Peyer's patch (tissue), 4 donors: ENCODE results near the gene AHCTF1. TPM values are rescaled to one million over a fixed set of nuclear protein-coding genes. Genes with fewer than 3 reads are reported as not detected.

ENCODE experiments used
- DNase-seq, 3 donors: peaks; one replicate each; pipeline ENCODE4 v3.0.0-alpha.2; 2017 to 2019
- H3K27ac ChIP-seq, 4 donors: fragments of 200-600 bp; sonication (generic); one replicate each; pipeline ENCODE4 v1.5.1; 2016 to 2019
- H3K27me3 ChIP-seq, 2 donors: fragments of 200-600 bp; sonication (generic); one replicate each; pipeline ENCODE4 v1.5.1; 2019
- H3K36me3 ChIP-seq, 3 donors: fragments of 200-600 bp; sonication (generic); one replicate each; pipeline ENCODE4 v1.5.1; 2016 to 2019
- H3K4me1 ChIP-seq, 4 donors: fragments of 200-600 bp; sonication (generic); one replicate each; pipeline ENCODE4 v1.5.1; 2016 to 2019
- H3K4me3 ChIP-seq, 4 donors: fragments of 200-600 bp; sonication (generic); 1 replicate in 3 of 4; 2 replicates in 1 of 4; pipeline ENCODE4 v1.5.1; 2016 to 2019; ENCODE audit warnings: mild to moderate bottlenecking in 1 of 4
- H3K9me3 ChIP-seq, 4 donors: fragments of 200-600 bp; sonication (generic); one replicate each; pipeline ENCODE4 v1.5.1; 2016 to 2019; ENCODE audit warnings: mild to moderate bottlenecking in 1 of 4
- CTCF ChIP-seq, 6 experiments: fragments of 450-650 bp in 4 of 6; fragments of 200-600 bp in 2 of 6; sonication (generic) in 1 of 6; IDR thresholded peaks; one replicate each; pipeline ENCODE4 v1.5.1; 2017 to 2019; ENCODE audit warnings: antibody characterized with exemption in 6 of 6, mild to moderate bottlenecking in 3 of 6, moderate library complexity in 1 of 6
- POLR2A ChIP-seq, 2 donors: fragments of 450-650 bp; IDR thresholded peaks; one replicate each; pipeline ENCODE4 v1.5.1; 2017; ENCODE audit warnings: antibody characterized with exemption in 2 of 2, mild to moderate bottlenecking in 2 of 2, moderate library complexity in 2 of 2
- total RNA-seq, 4 donors: library from RNA; depleted of rRNA; stranded (reverse); fragments of >200 nt; gene quantifications; one replicate each; pipeline ENCODE4 v1.1.0, GENCODE V29; 2016

AHCTF1 gene
- total RNA-seq: 10 to 100 TPM; 20.3 to 51.2 (median 29.9) TPM

- Histone ChIP-seq H3K9me3 (no peaks in the 10 kb centered on the region), H3K27ac (peak within 1 kb of the TSS; percentile 96 to 100 (median 98))
These were observed at the start of gene AHCTF1 for GRCh38 chr1:246931549-246932365. TSS of gene AHCTF1 (minus strand) at chr1:246931948. CDS start at chr1:246918370, 13,578 bp downstream.

GRCh38 chr1:246978785-246979184, 47.0 kb upstream of the AHCTF1 start:
- peaks cover 0 to 20% (median 6%) of the 10 kb centered on the region in 4 donors for H3K9me3 ChIP-seq
- no peak for TF ChIP-seq POLR2A (IDR thresholded peaks at IDR 0.05)
- TF ChIP-seq CTCF (IDR thresholded peaks at IDR 0.05): no peak

More at GRCh38 chr1:246931549-246932365, at the start of gene AHCTF1:
- peaks cover 0 to 12% (median 0%) of the 10 kb centered on the region in 3 donors for H3K36me3 ChIP-seq
- H3K4me3 ChIP-seq: peak within 1 kb of the TSS; percentile 69 to 100 (median 98)
- H3K27me3 ChIP-seq: no peaks in the 10 kb centered on the region
- TF ChIP-seq CTCF (IDR thresholded peaks at IDR 0.05) (peak in 2 of 6 experiments; percentile 20 to 27), POLR2A (IDR thresholded peaks at IDR 0.05) (peak; percentile 93 to 97)
- H3K4me1 ChIP-seq: peaks cover 0 to 18% (median 5%) of the 10 kb centered on the region in 4 donors
- peak; percentile 93 to 98 (median 96) for DNase-seq

GRCh38 chr1:246978281-246978680, 46.5 kb upstream of the AHCTF1 start:
- Histone ChIP-seq H3K36me3 (no peaks in the 10 kb centered on the region), H3K27ac (no peak overlapping the region), H3K27me3 (no peaks in the 10 kb centered on the region), H3K9me3 (peaks cover 0 to 15% (median 3%) of the 10 kb centered on the region in 4 donors), H3K4me1 (no peaks in the 10 kb centered on the region), H3K4me3 (no peak overlapping the region)
- no peak for DNase-seq
- TF ChIP-seq POLR2A (IDR thresholded peaks at IDR 0.05): no peak
- TF ChIP-seq CTCF (IDR thresholded peaks at IDR 0.05): no peak

More at GRCh38 chr1:246978785-246979184, 47.0 kb upstream of the AHCTF1 start:
- no peak overlapping the region for H3K4me3 ChIP-seq
- H3K4me1 ChIP-seq: no peaks in the 10 kb centered on the region
- no peaks in the 10 kb centered on the region for H3K27me3 ChIP-seq
- no peak overlapping the region for H3K27ac ChIP-seq
- DNase-seq: no peak
- H3K36me3 ChIP-seq: no peaks in the 10 kb centered on the region

GRCh38 chr1:246971969-246972368, 40.2 kb upstream of the AHCTF1 start:
- Histone ChIP-seq H3K4me1 (no peaks in the 10 kb centered on the region), H3K27me3 (no peaks in the 10 kb centered on the region), H3K4me3 (no peak overlapping the region), H3K27ac (no peak overlapping the region), H3K36me3 (no peaks in the 10 kb centered on the region), H3K9me3 (peaks cover 0 to 9% (median 4%) of the 10 kb centered on the region in 4 donors)
- TF ChIP-seq CTCF (IDR thresholded peaks at IDR 0.05) (no peak), POLR2A (IDR thresholded peaks at IDR 0.05) (no peak)
- DNase-seq: no peak

GRCh38 chr1:246971090-246971721, 39.5 kb upstream of the AHCTF1 start:
- H3K4me1 ChIP-seq: no peaks in the 10 kb centered on the region
- TF ChIP-seq CTCF (IDR thresholded peaks at IDR 0.05) (peak in 5 of 6 experiments; percentile 30 to 79 (median 50)), POLR2A (IDR thresholded peaks at IDR 0.05) (no peak)
- no peaks in the 10 kb centered on the region for H3K36me3 ChIP-seq
- H3K27me3 ChIP-seq: no peaks in the 10 kb centered on the region
- H3K4me3 ChIP-seq: no peak overlapping the region
- peaks cover 0 to 9% (median 4%) of the 10 kb centered on the region in 4 donors for H3K9me3 ChIP-seq
- H3K27ac ChIP-seq: no peak overlapping the region
- DNase-seq: peak in 2 of 3 donors; percentile 53 to 64
